Endothelial cell of umbilical vein (primary cell): Measurements from ENCODE around the gene SLC39A3. TPM values are rescaled to one million over a fixed set of nuclear protein-coding genes. Genes with fewer than 3 reads are reported as not detected.

ENCODE experiments used
- BruUV-seq: library from RNA; stranded (reverse); fragments of 400-500 nt; replicated peaks from 2 replicates; lab custom pipeline; 2021; lab: Mats Ljungman, UMichigan
- CTCF ChIA-PET: fragments of 300-600, 350-600 bp; sonication (Branson Sonifier 250); formaldehyde crosslinking; loops from one replicate; lab custom pipeline; 2021; ENCODE audit warnings: antibody characterized with exemption, inconsistent platforms; lab: Charles Lee
- POLR2A ChIA-PET: fragments of 300-600, 350-600 bp; sonication (Branson Sonifier 250); formaldehyde crosslinking; loops from one replicate; lab custom pipeline; 2021; ENCODE audit warnings: antibody characterized with exemption, inconsistent platforms; lab: Charles Lee
- DNase-seq: peaks from one replicate; pipeline ENCODE4 v3.0.0-alpha.2; 2011; ENCODE audit warnings: low read depth, low spot score
- FAIRE-seq: peaks from 2 replicates; lab custom pipeline; 2011; peaks lifted over from hg19 to GRCh38; lab: Jason Lieb, UNC
- H2AFZ ChIP-seq: 2 replicates; pipeline ENCODE4 v1.6.0; 2012; ENCODE audit warnings: low read depth, low read length, control low read depth, inconsistent platforms
- H3K27ac ChIP-seq: 2 replicates; pipeline ENCODE4 v1.5.1; 2011; ENCODE audit warnings: low read depth, mild to moderate bottlenecking, control low read depth, low read length, moderate library complexity; ENCODE audit not compliant: insufficient read depth
- H3K27me3 ChIP-seq, 2 experiments: 2 replicates each; pipeline versions ENCODE4 v1.6.0 to v1.6.1; 2011; ENCODE audit warnings: low read length in 2 of 2, mixed read lengths in 1 of 2; ENCODE audit not compliant: control insufficient read depth in 2 of 2, insufficient read depth in 2 of 2
- H3K36me3 ChIP-seq, 2 experiments: 2 replicates in 1 of 2; 3 replicates in 1 of 2; pipeline ENCODE4 v1.5.1; 2011; ENCODE audit warnings: low read length in 2 of 2, mild to moderate bottlenecking in 1 of 2, moderate library complexity in 1 of 2; ENCODE audit not compliant: control insufficient read depth in 2 of 2, insufficient read depth in 2 of 2; ENCODE audit errors: extremely low read depth in 1 of 2
- H3K4me1 ChIP-seq: 3 replicates; pipeline ENCODE4 v1.5.1; 2011; ENCODE audit warnings: mild to moderate bottlenecking, low read length; ENCODE audit not compliant: control insufficient read depth, insufficient read depth; ENCODE audit errors: extremely low read depth
- H3K4me2 ChIP-seq: 2 replicates; pipeline ENCODE4 v1.6.1; 2011; ENCODE audit warnings: low read length, control low read depth, mixed read lengths; ENCODE audit not compliant: insufficient read depth
- H3K4me3 ChIP-seq, 3 experiments: fragments of 200-600 bp in 1 of 3; sonication (generic), shearing (Covaris generic) in 1 of 3; replicated peaks in 1 of 3; 2 replicates each; pipeline ENCODE4 v1.5.1; 2011 to 2016; ENCODE audit warnings: control low read depth in 3 of 3, low read length in 3 of 3, mild to moderate bottlenecking in 2 of 3, inconsistent platforms in 1 of 3, low read depth in 1 of 3, moderate library complexity in 1 of 3; ENCODE audit not compliant: insufficient read depth in 1 of 3
- H3K79me2 ChIP-seq: 2 replicates; pipeline ENCODE4 v1.6.0; 2012; ENCODE audit warnings: low read length, inconsistent platforms; ENCODE audit not compliant: control insufficient read depth, insufficient read depth
- H3K9ac ChIP-seq: replicated peaks from 2 replicates; pipeline ENCODE3; 2011; ENCODE audit warnings: low read length, control low read depth; ENCODE audit not compliant: insufficient read depth; ENCODE audit errors: extremely low read depth
- H3K9me1 ChIP-seq: replicated peaks from 3 replicates; pipeline ENCODE4 v1.6.0; 2011; ENCODE audit warnings: mild to moderate bottlenecking, low read length; ENCODE audit not compliant: control insufficient read depth, insufficient read depth; ENCODE audit errors: extremely low read depth
- H3K9me3 ChIP-seq: replicated peaks from 2 replicates; pipeline ENCODE4 v1.5.1; 2012; ENCODE audit warnings: low read length, inconsistent platforms; ENCODE audit not compliant: control insufficient read depth, insufficient read depth
- H4K20me1 ChIP-seq: replicated peaks from 2 replicates; pipeline ENCODE3; 2011; ENCODE audit warnings: mild to moderate bottlenecking, low read length; ENCODE audit not compliant: control insufficient read depth, insufficient read depth; ENCODE audit errors: extremely low read depth
- CTCF ChIP-seq, 2 donors: IDR thresholded peaks; 1 replicate in 1 of 2; 2 replicates in 1 of 2; pipeline ENCODE4 v1.5.1; 2011; ENCODE audit warnings: low read length in 2 of 2, mild to moderate bottlenecking in 2 of 2, moderate library complexity in 2 of 2, control low read depth in 1 of 2, inconsistent platforms in 1 of 2, low read depth in 1 of 2; ENCODE audit not compliant: insufficient read depth in 1 of 2; ENCODE audit errors: extremely low read depth in 1 of 2
- EZH2 ChIP-seq: IDR thresholded peaks from 2 replicates; pipeline ENCODE4 v1.6.1; 2012; ENCODE audit warnings: borderline replicate concordance, low read depth, mild to moderate bottlenecking, moderate library complexity, low read length, inconsistent platforms; ENCODE audit not compliant: severe bottlenecking
- FOS ChIP-seq: IDR thresholded peaks from 2 replicates; pipeline ENCODE4 v1.6.1; 2011; ENCODE audit warnings: mild to moderate bottlenecking, low read length, moderate library complexity, borderline replicate concordance; ENCODE audit not compliant: insufficient read depth
- GATA2 ChIP-seq: IDR thresholded peaks from 2 replicates; pipeline ENCODE4 v1.7.0; 2011; ENCODE audit warnings: low read depth, mild to moderate bottlenecking, moderate library complexity, mixed read lengths, low read length; ENCODE audit not compliant: insufficient read length, insufficient read depth
- JUN ChIP-seq: IDR thresholded peaks from 2 replicates; pipeline ENCODE4 v1.6.1; 2011; ENCODE audit warnings: borderline replicate concordance, low read depth; ENCODE audit not compliant: insufficient read length, insufficient read depth
- MAX ChIP-seq: IDR thresholded peaks from 2 replicates; pipeline ENCODE4 v1.6.1; 2011; ENCODE audit not compliant: insufficient read depth, insufficient read length
- MYC ChIP-seq: IDR thresholded peaks from one replicate; pipeline ENCODE4 v1.6.1; 2011; ENCODE audit warnings: mild to moderate bottlenecking, low read depth, low read length
- POLR2A ChIP-seq: IDR thresholded peaks from 2 replicates; pipeline ENCODE4 v1.6.1; 2012; ENCODE audit warnings: low read depth, mild to moderate bottlenecking, control low read depth, low read length
- POLR2AphosphoS5 ChIP-seq: IDR thresholded peaks from 2 replicates; pipeline ENCODE4 v1.6.1; 2012; ENCODE audit warnings: low read depth, mild to moderate bottlenecking, control low read depth, low read length, moderate library complexity; ENCODE audit not compliant: insufficient read depth
- dilution Hi-C: fragments of 300-500 bp; cut with MboI; formaldehyde crosslinking; loops from one replicate; pipeline ENCODE4 v1.15.0; 2019; ENCODE audit warnings: low sequenced_read_pairs; ENCODE audit not compliant: extremely low pct_ligation_motif_present
- intact Hi-C: fragments of 100-400 bp; cut with micrococcal nuclease; formaldehyde crosslinking; loops from one replicate; pipeline ENCODE4 v1.10.0; 2022
- polyA plus RNA-seq, 4 experiments: library from polyadenylated mRNA; depleted of rRNA in 3 of 4; stranded (reverse) in 3 of 4; unstranded in 1 of 4; fragments of >200 nt; gene quantifications; 2 replicates each; pipeline versions ENCODE4 v1.2.1 to v1.2.3, GENCODE V29; 2011 to 2012; ENCODE audit warnings: missing spikeins in 1 of 4
- total RNA-seq: library from RNA; stranded (reverse); gene quantifications from 2 replicates; pipeline ENCODE4 v1.2.3, GENCODE V29; 2021

The SLC39A3 gene
- total and polyA plus RNA-seq, 2 donors (not counting 3 experiments of a cell fraction or from before 2014, with no cell fraction given) = 28.0 to 43.1 TPM

- Histone ChIP-seq H3K27ac (no peak within 1 kb of the TSS), H2AFZ (no peak within 1 kb of the TSS), H3K4me2 (no peak within 1 kb of the TSS), H3K27me3 (peaks cover 14 to 23% of the 10 kb centered on the region in 2 experiments), H4K20me1 (no peaks in the 10 kb centered on the region), H3K4me1 (no peaks in the 10 kb centered on the region), H3K36me3 (no peaks in the 10 kb centered on the region), H3K9ac (no peak within 1 kb of the TSS), H3K9me3 (no peaks in the 10 kb centered on the region), H3K79me2 (no peaks in the 10 kb centered on the region), H3K9me1 (no peaks in the 10 kb centered on the region), H3K4me3 (no peak within 1 kb of the TSS)
- dilution Hi-C loops = no loop called here
- BruUV-seq = no TSS peak
- POLR2A ChIA-PET = no interaction called here
- TF ChIP-seq EZH2 (no peak), FOS (no peak), MYC (no peak), POLR2A (no peak), MAX (no peak), POLR2AphosphoS5 (no peak), CTCF (IDR thresholded peaks at IDR 0.05; ENCODE audit: extremely low read depth in 1 of 2, insufficient read depth in 1 of 2, low read depth in 1 of 2, low read length in 2 of 2) (no peak), JUN (no peak), GATA2 (no peak)
- intact Hi-C loops = no loop called here
- DNase-seq (no peak), FAIRE-seq (no peak)
- CTCF ChIA-PET = no interaction called here
These were observed 18.8 kb downstream of the SLC39A3 start, which contains the start of gene DIRAS1 for GRCh38 chr19:2720777-2721569. Gene DIRAS1 (minus strand): TSS chr19:2721372. CDS start chr19:2717806, 3,566 bp downstream.
